Measurements from ENCODE around the gene ALX3. TPM values are rescaled to one million over a fixed set of nuclear protein-coding genes. Genes with fewer than 3 reads are reported as not detected.
A peak's percentile ranks its signal among the peaks of the same experiment; 100 is the strongest.

The ALX3 gene
- total RNA-seq, 1 donor from 2014 or later = not detected

DNA sequence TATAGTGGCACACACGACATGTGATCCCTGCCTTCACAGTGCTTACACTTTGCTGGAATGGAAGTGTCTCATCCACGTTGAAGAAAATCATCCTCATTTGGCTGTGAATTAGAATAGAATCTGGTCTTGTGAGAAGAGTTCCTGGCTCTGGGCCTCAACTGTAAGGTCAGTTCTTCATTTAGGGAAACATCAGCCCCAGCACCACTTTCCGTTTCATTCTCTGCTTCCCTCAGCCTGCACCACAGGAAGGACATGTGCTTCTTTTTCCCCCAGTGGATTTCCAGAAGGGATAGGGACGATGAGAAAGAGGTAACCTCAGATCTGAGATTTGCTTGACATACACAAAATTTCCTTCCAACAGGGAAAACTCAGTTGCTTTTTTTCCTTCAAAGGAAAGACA is 3.7 kb upstream of the ALX3 start:
- DNase-seq (no peak), ATAC-seq (no peak)
- H3K4me3 ChIP-seq = no peak overlapping the region
- H3K36me3 ChIP-seq = no peaks in the 10 kb centered on the region
- intact Hi-C loops (cut with DNase I) = no loop called here
- TF ChIP-seq, protein P1, sequence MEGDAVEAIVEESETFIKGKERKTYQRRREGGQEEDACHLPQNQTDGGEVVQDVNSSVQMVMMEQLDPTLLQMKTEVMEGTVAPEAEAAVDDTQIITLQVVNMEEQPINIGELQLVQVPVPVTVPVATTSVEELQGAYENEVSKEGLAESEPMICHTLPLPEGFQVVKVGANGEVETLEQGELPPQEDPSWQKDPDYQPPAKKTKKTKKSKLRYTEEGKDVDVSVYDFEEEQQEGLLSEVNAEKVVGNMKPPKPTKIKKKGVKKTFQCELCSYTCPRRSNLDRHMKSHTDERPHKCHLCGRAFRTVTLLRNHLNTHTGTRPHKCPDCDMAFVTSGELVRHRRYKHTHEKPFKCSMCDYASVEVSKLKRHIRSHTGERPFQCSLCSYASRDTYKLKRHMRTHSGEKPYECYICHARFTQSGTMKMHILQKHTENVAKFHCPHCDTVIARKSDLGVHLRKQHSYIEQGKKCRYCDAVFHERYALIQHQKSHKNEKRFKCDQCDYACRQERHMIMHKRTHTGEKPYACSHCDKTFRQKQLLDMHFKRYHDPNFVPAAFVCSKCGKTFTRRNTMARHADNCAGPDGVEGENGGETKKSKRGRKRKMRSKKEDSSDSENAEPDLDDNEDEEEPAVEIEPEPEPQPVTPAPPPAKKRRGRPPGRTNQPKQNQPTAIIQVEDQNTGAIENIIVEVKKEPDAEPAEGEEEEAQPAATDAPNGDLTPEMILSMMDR (IDR thresholded peaks at IDR 0.05) = no peak
- H3K27ac ChIP-seq = no peak overlapping the region
- H3K9me3 ChIP-seq = no peaks in the 10 kb centered on the region
- peaks cover 47% of the 10 kb centered on the region for H3K27me3 ChIP-seq
- H3K4me1 ChIP-seq = peaks cover 11% of the 10 kb centered on the region

DNA sequence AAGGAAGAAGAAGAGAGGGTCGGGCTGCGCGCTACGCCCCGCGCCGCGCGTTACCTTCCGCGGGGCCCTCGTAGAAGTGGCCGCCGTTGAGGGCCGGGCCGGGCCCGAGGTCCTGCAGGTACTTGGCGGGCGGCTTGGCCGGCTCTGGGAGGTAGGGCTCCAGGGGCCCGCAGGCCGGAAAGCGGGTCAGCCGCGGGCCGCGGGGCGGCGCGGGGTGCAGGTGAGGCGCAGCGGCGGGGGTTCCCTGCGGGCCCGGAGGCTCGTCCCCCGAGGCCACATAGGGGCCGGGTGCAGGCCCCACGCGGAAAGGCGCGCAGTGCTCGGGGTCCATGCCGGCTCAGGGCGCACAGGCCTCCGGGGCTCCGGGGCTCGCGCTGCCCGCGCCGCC is 196 bp downstream of the ALX3 start:
- Histone ChIP-seq H3K27ac (no peak overlapping the region), H3K36me3 (no peaks in the 10 kb centered on the region), H3K4me1 (peaks cover 22% of the 10 kb centered on the region), H3K9me3 (no peaks in the 10 kb centered on the region), H3K4me3 (peak overlapping the region; percentile 26), H3K27me3 (peaks cover 72% of the 10 kb centered on the region)
- DNase-seq (no peak), ATAC-seq (peak; percentile 11)
- intact Hi-C loops (cut with DNase I) = no loop called here
- TF ChIP-seq, protein P1 (IDR thresholded peaks at IDR 0.05) = no peak

DNA sequence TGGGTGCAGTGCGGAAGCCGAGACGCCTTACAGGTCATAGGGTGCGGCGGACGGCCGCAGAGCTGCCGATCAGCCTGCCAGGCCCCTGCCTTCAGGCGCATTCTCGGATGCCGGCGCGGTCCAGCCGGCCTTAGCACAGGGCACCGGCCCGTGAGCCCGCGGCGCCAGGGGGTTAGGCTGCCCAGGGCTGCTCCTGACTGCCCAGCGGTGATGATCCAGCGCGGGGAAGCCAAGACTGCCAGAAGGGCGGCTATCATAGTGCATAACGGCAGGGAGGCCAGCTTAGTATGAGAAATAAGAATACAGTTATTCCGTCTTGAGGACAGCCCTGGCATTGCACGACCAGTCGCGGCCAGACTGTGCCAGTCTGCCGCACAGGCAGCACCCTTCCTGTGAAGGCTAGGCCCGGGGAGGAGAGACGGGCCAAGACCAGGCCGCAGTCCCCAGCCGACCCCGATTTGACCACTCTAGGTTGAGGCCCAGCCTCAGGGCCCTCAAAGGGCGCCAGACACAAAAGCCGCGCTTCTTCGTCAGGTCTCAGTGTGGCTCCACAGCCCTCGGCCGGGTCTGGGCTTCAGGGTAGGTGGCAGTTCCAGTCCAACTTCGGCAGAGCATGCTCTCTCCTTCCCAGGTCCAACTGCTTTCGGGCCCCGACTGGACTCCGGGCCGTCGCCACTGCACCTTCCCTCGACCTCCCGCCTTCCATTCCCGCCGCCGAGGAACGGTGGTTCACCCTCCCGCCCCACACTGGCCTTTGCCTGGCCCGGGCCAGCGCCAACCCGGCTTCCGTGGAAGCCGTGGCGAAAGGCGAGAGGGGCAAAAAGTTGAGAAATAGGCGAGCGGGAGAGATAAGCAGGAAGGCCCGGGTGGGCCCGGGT is 829 bp downstream of the ALX3 start:
- Histone ChIP-seq H3K4me3 (peak overlapping the region; percentile 26), H3K27me3 (peaks cover 72% of the 10 kb centered on the region), H3K27ac (no peak overlapping the region), H3K36me3 (no peaks in the 10 kb centered on the region), H3K4me1 (peaks cover 22% of the 10 kb centered on the region), H3K9me3 (no peaks in the 10 kb centered on the region)
- TF ChIP-seq, protein P1 (IDR thresholded peaks at IDR 0.05) = no peak
- ATAC-seq = peak; percentile 34
- DNase-seq = no peak
- intact Hi-C loops (cut with DNase I) = no loop called here

DNA sequence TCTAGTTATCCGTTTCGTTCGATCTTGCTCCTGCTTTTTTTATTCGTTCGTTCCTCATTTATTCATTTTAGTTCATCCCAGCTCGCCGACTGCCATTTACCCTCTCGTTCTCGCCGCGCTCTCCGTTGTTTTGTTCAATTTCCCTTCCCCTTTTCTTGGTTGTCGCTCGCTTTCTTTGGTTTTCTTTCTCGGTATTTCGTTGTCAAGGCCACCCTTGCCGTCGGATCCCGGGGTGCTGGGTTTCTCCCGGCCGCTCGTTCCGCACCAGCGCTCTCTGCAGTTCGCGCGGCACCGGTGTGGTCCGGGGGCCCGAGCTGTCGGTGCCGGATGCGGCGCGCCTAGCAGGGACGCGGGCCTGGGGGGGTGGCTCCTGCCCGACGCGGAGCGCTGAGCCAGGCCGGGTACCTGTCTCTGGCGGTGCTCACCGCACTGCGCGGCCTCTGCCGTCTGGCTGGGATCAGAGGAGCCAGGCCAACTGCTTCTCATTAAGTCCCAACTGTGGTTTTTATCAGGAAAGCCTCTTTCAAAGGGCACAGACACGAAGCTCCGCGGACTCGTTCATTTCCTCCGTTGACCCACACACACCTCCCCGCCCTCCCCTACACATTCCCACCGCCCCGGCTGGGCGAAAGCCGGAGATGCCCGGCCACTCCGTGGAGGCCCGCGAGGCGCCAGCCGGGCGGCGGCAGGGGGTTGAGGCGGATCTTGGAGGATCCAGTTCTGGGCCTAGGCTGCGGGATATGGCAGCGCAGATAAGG is 1.6 kb downstream of the ALX3 start:
- no peak overlapping the region for H3K4me3 ChIP-seq
- peaks cover 70% of the 10 kb centered on the region for H3K27me3 ChIP-seq
- intact Hi-C loops (cut with DNase I) = no loop called here
- ATAC-seq = no peak
- H3K9me3 ChIP-seq = no peaks in the 10 kb centered on the region
- H3K27ac ChIP-seq = no peak overlapping the region
- TF ChIP-seq, protein P1 (IDR thresholded peaks at IDR 0.05) = no peak
- no peak for DNase-seq
- H3K4me1 ChIP-seq = peaks cover 22% of the 10 kb centered on the region
- no peaks in the 10 kb centered on the region for H3K36me3 ChIP-seq

DNA sequence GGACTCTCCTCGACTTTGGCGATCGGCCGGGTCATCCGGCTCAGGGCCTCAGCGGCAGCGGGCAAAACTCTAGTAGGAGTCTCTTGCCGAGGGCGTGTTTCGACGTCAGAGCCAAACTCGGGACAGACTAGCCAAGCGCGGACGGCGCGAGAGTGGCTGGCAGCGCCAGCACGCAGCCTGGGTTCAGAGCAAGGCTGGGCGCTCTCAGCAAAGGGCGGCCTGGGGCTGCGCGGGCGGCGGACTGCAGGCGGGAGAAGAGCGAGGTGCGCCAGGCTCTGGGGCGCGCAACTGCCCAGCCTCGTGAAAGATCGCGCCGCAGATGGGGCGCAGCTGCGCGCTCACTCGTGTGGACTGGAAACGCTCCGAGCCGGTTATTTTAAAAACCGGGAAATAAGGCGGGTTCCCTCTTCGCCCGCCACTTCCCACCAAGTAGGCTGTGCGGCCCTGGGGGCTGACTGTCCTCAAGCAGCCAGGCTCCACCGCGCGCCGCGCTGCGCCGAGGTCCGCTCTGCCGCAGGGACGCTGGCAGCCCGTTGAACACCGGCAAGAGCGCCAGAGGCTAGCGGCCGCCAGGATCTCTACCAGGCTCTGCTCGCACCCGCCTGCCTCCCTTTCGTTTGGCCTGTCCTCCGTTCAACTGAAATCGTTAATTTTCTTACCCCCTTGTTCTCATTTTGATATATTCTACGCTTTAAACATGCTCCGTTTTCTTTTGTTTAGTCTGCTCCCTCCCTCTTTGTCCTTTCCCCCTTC is 2.4 kb downstream of the ALX3 start:
- DNase-seq = peak; percentile 60

More for the DNA sequence above, 2.4 kb downstream of the ALX3 start:
- Histone ChIP-seq H3K27ac (no peak overlapping the region), H3K36me3 (no peaks in the 10 kb centered on the region), H3K9me3 (no peaks in the 10 kb centered on the region), H3K27me3 (peaks cover 62% of the 10 kb centered on the region), H3K4me1 (peaks cover 22% of the 10 kb centered on the region), H3K4me3 (no peak overlapping the region)
- no peak for ATAC-seq
- intact Hi-C loops (cut with DNase I) = no loop called here
- TF ChIP-seq, protein P1 (IDR thresholded peaks at IDR 0.05) = no peak

Data from upper lobe of right lung (tissue), 1 donor.